HG03108 (cell line): ENCODE measurements around the gene GMPR.
"Not testable (repeated sequence)": the region's sequence is repeated elsewhere in the genome, so short reads cannot be mapped to it uniquely, and the experiment has no call there.

Experiments
- ATAC-seq: cut with Tn5 transposase; IDR thresholded peaks from one replicate; pipeline ENCODE4 v1.9.1; 2021; ENCODE audit warnings: moderate library complexity; ENCODE audit not compliant: unreplicated experiment

The GMPR gene

DNA sequence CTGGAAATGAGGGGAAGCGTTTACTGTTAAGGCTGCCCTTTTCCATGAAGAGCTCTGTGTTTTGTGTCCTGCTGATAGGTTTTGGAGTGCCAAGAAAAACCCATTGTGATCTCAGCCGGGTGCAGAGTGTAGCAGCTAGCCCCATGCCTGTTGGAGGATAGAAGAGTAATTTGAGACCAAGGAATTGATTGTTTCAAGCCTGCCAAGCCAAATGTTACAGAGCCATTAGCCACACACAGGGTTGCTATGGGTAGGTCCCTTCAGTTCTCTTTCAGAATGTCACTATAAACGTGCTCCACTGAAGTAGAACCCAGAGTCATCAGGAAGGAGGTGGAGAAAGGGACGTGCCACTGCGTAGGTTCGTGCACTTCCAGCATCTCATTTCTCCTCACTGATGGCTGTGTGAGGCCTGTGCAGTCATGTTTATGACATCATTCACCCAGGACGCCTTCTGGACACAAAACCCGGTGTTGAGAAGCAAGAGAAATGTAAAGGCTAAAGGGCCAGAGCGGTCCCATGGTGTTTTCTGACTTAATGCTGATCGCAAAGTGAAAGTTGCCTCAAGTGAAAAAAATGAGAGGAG lies 6.6 kb downstream of the GMPR start:
- ATAC-seq, result no peak

DNA sequence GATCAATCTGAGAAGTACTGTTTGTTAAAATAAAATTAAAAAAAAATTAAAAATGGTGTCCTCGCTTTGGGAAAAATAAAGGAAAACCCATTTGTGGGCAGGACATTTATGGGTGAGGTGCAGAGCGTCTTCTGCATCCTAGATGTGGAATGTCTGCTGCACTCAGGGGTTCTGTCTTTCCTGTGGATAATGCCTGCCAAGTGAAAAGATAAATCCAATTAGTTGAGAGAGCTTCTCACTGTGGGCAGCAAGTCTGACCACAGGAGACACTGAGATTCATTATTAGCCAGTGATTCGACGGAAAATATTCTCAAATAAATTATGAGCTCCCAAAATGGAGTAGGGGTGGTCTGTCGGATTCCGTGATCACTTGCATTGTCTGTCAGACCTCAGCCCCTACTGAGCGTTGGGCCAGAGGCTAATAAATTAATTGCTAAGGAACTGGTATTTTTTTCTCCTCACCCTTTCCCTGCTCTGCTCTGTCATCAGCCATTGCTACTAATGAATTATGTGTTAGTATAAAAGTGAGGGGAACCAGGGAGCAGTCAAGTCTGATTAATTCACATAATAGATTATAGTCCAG lies 10.0 kb downstream of the GMPR start:
- no peak for ATAC-seq

DNA sequence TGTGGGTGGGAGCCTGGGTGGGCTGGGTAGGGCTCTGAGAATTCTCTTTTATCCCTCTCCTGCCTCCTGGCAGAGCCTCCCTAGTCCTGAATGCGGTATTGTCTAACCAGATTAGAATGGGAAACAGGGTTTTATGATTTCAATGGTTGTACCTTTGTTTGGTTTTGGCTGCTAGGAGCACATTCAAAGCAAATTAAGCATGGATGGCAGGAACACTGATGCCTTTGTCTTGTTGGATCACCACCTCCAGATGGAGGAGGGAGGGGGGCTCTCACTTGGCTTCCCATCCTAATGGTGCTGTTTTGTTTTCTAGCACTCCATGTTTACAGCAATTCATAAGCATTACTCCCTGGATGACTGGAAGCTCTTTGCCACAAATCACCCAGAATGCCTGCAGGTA lies 11.6 kb downstream of the GMPR start:
- no peak for ATAC-seq

DNA sequence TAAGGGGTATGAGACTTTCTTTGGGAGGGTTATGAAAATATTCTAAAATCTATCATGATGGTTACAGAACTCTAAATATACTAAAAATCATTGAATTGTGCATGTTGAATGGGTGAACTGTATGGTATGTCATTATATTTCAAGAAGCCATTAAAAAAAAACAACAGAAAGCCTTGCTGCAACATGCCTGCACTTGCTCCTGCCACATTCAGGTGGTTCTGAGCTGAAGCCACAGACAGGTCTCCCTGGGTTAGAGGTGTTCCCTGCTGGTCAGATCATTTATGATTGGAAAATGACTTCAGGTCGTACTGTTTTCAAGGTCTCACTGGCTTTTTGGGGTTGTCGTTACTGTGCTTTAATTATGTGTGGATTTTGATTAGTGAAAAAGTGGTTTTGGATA lies 13.3 kb downstream of the GMPR start:
- no peak for ATAC-seq

DNA sequence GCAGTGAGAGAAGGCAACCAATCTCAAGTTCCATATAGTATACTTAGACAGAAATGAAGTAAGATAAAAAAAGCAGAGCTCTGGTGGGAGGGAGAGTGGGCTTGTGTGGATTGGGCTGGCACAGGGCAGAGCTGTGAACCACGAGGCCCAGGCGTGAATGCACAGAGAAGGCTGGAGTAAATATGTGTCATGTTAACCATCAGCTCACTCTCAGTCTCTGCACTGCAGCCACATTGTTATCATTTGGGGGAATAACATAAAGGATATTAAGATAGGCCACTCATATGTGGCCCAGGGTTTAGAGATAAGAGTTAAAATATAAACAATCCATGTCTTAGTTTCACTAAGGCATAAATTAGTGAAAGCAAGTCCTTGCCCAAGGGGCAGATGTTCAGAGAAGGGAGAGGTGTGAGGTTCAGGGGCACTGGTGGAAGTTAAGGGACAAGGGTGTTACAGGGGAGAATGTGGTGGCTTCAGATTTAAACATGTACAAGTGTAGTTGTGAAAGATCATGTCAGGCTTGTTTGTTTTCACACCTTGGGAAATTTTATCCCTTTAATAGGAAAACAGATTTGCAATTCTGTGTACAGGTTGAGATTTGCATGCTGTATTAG lies 14.4 kb downstream of the GMPR start:
- no peak for ATAC-seq

DNA sequence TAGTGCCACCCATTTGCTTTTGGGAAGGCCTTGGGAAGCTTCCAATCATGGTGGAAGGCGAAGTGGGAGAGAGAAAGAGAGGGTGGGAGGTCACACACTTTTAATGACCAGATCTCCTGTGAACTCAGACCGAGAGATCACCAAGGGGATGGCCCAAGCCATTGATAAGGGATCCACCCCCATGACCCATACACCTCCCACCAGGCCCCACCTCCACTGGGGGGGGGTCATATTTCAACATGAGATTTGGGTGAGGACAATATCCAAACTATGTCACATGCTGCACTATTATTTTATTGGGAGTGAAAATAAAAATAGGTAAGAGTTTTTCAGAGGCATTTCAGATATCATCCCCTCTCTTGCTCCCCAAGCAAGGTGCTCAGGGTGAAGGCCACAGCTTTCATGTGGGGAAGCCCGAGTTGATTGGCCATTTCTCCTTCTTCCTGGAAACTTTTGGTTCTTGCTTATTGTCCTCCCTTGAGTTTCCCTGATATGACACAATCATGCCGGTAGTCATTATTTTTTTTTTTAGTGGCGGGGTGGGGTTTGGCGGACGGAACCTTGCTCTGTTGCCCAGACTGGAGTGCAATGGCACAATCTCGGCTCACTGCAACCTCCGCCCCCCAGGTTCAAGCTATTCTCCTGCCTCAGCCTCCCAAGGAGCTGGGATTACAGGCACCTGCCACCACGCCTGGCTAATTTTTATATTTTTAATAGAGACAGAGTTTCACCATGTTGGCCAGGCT lies 15.2 kb downstream of the GMPR start:
- ATAC-seq, result no peak

DNA sequence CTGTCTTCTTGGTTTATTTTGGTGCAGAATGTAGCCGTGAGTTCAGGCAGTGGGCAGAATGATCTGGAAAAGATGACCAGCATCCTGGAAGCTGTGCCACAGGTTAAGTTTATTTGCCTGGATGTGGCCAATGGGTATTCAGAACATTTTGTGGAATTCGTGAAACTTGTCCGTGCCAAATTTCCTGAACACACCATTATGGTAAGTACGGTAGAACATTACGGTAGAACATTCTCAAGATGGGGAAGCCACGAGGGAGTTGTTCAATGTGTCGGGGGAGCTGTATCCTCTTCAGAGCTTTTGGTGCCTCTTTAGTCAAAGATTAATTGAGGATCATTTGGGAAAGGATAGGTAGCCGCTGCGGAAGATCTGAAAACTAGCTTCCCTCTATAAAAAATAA lies 16.1 kb downstream of the GMPR start:
- ATAC-seq, result no peak

DNA sequence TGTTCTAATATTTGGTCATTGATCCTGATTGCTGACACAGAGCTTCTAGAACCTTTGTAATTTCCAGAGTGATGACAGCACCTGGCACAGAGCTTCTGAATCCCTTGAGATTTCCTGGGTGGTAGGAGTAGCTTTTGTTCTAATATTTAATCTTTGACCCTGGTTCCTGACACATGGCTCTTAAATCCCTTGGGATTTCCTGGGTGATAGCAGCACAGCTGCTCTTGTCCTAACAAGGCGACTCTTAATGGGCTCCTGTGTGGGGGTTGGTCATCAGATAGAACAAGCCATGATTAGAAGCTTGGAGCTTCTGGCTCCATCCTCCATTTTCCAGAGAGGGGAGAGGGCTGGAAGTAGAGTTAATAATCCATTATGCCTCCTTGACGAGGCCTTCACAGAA lies 18.4 kb downstream of the GMPR start:
- ATAC-seq, result no peak

DNA sequence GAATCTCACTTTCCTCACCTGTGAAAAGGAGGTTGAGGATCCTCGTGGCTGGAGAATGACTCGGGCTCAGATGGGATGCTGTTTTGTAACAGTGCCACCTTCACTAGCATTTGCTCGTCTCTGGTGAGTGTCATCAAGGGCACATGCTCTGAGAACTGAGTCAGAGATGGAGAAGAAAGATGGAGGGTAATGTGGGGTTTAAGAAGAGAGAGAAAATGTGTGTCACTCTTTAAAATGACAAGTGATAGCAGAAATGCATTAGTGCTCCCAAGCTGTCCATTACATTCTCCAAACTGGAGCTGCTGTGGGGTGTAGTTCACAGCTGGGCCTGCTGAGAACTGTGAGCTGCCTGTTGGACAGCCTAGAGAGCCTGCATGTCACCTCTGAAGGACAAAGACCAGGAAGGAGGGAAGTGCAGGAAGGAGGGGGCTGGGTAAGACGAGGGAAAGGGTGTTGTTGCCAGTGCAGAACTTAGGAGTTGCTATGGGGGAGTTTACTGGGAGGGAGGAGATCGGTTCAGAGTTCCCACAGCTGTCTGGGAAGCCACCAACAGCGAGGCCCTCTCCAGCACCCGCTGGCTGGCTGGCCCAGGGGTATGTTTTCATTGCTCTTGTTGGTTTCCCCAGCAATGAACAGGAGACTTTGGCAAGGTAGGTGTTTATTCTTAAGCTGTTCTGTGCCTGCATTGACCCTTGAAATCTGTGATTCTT lies 19.8 kb downstream of the GMPR start:
- no peak for ATAC-seq

DNA sequence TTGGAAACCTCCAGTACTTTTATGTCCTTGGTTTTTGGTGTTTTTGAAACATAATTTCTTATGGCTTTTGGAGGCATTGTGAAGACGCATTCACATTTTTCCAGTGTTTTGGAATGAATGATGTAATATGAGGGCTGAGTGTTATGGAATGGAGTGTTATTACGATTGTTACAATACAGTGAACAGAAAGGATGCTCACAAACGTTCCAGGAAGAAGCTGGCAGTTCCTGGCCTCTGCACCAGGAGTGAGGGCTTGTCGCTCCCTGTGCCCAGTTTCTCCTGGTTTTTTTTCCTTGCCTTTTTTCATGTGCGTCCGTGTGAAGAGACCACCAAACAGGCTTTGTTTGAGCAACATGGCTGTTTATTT lies 20.3 kb downstream of the GMPR start:
- no peak for ATAC-seq

DNA sequence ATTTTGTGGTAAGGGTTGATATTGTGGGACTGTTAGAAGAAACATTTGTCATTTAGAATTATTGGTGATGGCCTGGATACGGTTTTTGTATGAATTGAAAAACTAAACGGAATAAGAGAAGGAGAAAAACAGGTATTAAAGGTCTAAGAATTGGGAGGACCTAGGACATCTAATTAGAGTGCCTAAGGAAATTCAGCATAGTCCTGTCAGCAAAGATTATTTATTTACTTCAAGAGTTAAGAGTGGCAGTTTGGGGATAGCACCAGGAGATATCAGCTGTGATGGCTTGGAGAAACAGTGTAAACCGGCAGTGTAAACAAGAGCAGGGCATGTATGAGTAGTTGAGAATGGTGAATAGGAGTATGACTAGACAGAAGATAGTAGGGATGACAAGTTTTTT lies 21.2 kb downstream of the GMPR start:
- ATAC-seq, result not testable (repeated sequence)

DNA sequence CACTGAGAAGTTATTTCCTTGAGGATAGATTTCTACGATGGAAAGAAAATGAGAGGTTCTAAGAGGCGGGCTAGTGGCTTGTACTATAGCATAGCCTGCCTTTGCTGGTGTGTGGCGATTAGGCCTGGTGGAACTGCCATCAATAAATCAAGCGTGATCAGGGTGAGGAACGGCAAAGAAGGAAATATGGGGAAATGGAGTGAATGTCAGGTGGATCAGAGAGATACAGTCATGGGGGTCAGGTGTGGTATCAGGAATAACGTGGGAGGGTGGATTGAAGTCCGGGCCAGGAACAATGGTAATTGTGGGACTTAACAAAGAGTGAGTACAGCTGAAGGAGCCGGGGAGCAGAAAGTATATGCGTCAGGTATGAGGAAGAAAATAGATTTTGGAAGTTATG lies 22.2 kb downstream of the GMPR start:
- not testable (repeated sequence) for ATAC-seq

DNA sequence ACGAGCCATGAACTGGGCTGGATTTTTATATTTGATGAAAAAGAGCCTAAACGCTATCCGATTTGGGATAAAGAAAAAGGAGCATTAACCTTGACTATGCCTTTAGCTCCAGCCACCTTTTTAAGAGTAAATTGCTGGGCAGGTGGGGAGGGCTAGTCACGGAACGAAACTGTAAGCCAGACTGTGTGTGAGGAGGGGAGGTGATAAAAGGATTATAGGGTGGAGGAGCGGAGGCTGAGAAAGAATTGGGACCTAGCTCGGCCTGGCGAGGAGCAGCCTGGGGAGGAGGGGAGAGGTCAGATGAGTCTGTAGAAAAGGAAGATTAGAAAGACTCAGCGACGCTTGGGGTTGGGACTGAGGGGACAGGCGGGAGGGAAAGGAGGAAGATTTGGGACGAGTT lies 24.4 kb downstream of the GMPR start:
- not testable (repeated sequence) for ATAC-seq

DNA sequence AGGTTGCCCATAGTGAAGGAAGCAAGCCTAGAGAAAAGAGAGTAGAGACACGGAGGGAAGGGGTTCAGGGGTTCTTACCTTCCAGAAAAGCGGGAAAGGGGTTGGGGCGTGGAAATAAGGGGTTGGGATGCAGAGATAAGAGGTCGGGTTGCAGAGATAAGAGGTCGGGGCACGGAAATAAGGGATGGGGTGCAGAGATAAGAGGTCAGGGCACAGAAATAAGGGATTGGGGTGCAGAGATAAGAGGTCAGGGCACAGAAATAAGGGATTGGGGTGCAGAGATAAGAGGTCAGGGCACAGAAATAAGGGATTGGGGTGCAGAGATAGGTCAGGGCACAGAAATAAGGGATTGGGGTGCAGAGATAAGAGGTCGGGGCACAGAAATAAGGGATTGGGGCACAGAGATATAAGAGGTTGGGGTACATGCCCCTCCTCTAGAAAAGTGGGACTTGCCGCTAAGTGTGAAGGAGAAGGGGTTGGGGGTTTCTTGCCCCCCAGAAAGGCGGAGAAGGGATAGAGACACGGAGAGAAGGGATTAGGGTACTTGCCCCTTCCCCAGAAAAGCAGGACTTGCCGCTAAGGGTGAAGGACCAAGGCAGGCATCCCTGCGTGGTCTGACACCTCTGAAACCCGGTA lies 25.2 kb downstream of the GMPR start:
- not testable (repeated sequence) for ATAC-seq

DNA sequence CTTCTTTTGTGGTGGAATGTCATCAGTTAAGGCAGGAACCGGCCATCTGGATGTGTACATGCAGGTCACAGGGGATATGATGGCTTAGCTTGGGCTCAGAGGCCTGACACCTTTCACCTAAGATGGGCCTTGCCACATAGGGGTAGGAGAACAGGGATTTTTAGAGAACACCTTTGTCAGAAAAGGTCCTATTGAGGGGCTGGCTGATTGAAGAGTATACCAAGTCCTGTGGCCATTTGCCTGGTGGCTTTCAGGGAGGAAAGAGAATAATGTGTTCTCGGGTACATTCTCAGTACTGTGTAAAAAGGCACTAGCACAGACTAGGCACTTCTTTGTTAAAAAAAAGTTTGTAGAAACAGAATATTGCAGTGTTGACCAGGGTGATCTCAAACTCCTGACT lies 26.4 kb downstream of the GMPR start:
- no peak for ATAC-seq

DNA sequence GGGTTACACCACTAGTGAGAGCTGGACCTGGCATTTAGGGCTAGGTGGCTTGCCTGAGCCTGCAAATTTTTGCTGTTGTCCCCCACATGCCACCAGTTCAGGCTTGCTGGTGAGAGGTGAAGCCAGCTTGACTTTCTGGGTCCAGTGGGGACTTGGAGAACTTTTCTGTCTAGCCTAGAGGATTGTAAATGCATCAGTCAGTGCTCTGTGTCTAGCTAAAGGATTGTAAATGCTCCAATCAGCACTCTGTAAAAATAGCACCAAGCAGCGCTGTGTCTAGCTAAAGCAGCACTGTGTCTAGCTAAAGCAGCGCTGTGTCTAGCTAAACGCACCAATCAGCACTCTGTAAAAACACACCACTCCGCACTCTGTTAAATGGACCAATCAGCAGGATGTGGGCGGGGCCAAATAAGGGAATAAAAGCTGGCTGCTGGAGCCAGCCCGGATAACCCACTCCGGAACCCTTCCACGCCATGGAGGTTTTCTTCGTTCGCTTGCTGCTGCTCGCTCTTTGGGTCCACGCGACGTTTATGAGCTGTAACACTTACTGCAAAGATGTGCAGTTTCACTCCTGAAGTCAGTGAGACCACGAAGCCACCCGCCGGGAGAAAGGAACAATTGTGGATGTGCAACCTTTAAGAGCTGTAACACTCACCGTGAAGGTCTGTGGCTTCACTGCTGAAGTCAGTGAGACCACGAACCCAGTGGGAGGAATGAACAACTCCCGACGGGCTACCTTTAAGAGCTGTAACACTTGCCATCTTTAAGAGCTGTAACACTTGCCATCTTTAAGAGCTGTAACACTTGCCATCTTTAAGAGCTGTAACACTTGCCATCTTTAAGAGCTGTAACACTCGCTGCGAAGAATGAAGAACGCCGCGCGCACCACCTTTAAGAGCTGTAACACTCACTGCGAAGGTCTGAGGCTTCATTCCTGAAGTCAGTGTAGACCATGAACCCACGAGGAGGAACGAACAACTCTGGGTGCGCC lies 27.3 kb downstream of the GMPR start:
- no peak for ATAC-seq

DNA sequence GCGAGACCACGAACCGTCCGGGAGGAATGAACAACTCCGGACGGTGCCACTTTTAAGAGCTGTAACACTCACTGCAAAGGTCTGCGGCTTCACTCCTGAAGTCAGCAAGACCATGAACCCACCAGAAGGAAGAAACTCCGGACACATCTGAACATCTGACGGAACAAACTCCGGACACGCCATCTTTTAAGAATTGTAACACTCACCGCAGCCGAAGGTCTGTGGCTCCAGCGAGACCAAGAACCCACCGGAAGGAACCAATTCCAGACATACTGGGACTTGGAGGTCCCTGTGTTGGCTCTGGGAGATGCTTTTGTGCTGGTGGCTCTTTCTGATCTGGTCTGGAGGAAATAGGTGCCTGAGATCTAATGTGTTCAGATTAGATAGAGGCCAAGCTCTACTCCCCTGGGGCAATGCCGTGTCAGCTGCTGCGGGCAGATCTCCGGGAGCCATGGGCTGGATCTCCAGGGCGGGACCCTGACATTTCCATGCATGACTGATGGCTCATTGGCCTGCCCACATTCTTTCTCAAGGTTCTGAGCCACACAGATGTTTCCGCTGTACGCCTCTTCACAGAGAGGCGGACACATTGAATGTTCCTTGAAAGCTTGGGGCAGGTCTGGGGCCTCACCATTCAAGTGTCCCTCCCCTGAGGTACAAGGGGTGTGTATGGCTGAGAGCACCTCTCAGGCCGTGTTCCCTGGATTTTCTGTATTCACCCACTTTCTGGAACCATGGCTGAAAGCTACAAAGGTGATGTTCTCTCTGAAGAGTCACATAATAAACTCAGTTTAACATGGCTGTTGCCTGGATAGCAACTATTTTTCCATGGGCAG lies 29.3 kb downstream of the GMPR start:
- ATAC-seq, result no peak

DNA sequence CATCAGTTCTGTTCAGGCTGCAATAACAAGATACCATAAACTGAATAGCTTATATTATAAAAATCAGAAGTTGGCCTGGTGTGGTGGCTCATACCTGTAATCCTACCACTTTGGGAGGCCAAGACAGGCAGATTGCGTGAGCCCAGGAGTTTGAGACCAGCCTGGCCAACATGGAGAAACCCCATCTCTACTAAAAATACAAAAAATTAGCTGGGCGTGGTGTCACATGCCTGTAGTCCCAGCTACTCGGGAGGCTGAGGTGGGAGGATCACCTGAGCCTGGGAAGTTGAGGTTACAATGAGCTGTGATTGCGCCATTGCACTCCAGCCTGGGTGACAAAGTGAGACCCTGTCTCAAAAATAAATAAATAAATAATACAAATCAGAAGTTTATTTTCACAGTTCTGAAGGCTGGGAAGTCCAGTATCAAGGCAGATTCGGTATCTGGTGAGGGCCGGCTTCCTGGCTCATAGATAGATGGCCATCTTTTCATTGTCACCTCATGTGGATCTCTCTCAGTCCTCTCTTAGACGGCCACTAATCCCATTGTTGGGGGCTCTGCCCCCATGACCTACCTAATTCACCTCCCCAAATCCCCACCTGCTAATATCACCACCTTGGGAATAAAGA lies 31.2 kb downstream of the GMPR start:
- ATAC-seq, result not testable (repeated sequence)
